OCI-LY7 (cell line): ENCODE measurements around the gene PCDH1. TPM values are rescaled to one million over a fixed set of nuclear protein-coding genes. Genes with fewer than 3 reads are reported as not detected.

Experiments
- BruUV-seq: library from RNA; stranded (reverse); fragments of 400-500 nt; replicated peaks from 2 replicates; lab custom pipeline; 2021; lab: Mats Ljungman, UMichigan
- CTCF ChIA-PET: fragments of 300-600 bp; sonication (Branson Sonifier 250); formaldehyde crosslinking; loops from one replicate; lab custom pipeline; 2022; ENCODE audit warnings: antibody characterized with exemption; ENCODE audit not compliant: unreplicated experiment; lab: Charles Lee
- POLR2A ChIA-PET: fragments of 300-600 bp; sonication (Branson Sonifier 250); formaldehyde crosslinking; loops from one replicate; lab custom pipeline; 2022; ENCODE audit warnings: antibody characterized with exemption; lab: Charles Lee
- DNase-seq: peaks from one replicate; pipeline ENCODE4 v3.0.0-alpha.2; 2015; ENCODE audit warnings: low spot score
- H2AFZ ChIP-seq: fragments of 200-600 bp; sonication (generic), shearing (Covaris generic); 2 replicates; pipeline ENCODE4 v1.6.1; 2014; ENCODE audit warnings: mild to moderate bottlenecking, antibody characterized with exemption, low read length, moderate library complexity
- H3K27ac ChIP-seq: fragments of 200-600 bp; sonication (generic); 2 replicates; pipeline ENCODE4 v1.5.1; 2014; ENCODE audit warnings: mixed run types, low read depth, mild to moderate bottlenecking, moderate library complexity, low read length, inconsistent platforms; ENCODE audit not compliant: poor library complexity, severe bottlenecking
- H3K36me3 ChIP-seq: fragments of 200-600 bp; sonication (generic); 2 replicates; pipeline ENCODE4 v1.6.1; 2014; ENCODE audit warnings: mild to moderate bottlenecking, antibody characterized with exemption, low read length, moderate library complexity, mixed read lengths; ENCODE audit not compliant: insufficient read depth
- H3K4me1 ChIP-seq: fragments of 200-600 bp; sonication (generic); 2 replicates; pipeline ENCODE4 v1.5.1; 2014; ENCODE audit warnings: mild to moderate bottlenecking, low read length; ENCODE audit not compliant: insufficient read depth, poor library complexity, severe bottlenecking
- H3K4me2 ChIP-seq: fragments of 200-600 bp; sonication (generic); 2 replicates; pipeline ENCODE4 v1.6.1; 2014; ENCODE audit warnings: mild to moderate bottlenecking, low read length
- H3K4me3 ChIP-seq: fragments of 200-600 bp; sonication (generic); 2 replicates; pipeline ENCODE4 v1.5.1; 2014; ENCODE audit warnings: mild to moderate bottlenecking, low read depth, low read length; ENCODE audit not compliant: poor library complexity, severe bottlenecking
- H3K79me2 ChIP-seq: fragments of 200-600 bp; sonication (generic); 2 replicates; pipeline ENCODE4 v1.6.1; 2016; ENCODE audit warnings: low read depth, mild to moderate bottlenecking, low read length, moderate library complexity, mixed read lengths; ENCODE audit not compliant: insufficient read depth
- H3K9me2 ChIP-seq: fragments of 200-600 bp; sonication (generic); 2 replicates; pipeline ENCODE4 v1.6.1; 2016; ENCODE audit warnings: mild to moderate bottlenecking, low read length, mixed read lengths; ENCODE audit not compliant: insufficient read depth
- H3K9me3 ChIP-seq: fragments of 200-600 bp; sonication (generic); 2 replicates; pipeline ENCODE4 v1.6.1; 2014; ENCODE audit warnings: mild to moderate bottlenecking, mixed run types, low read length, mixed read lengths
- H4K20me1 ChIP-seq: fragments of 200-600 bp; sonication (generic); 2 replicates; pipeline ENCODE4 v1.6.1; 2014; ENCODE audit warnings: mild to moderate bottlenecking, antibody characterized with exemption, low read length, moderate library complexity, mixed read lengths; ENCODE audit not compliant: insufficient read depth
- CTCF ChIP-seq: fragments of 200-600 bp; sonication (generic); conservative IDR thresholded peaks from 2 replicates; pipeline ENCODE4 v1.5.1; 2014; ENCODE audit warnings: mild to moderate bottlenecking, antibody characterized with exemption, low read length, moderate library complexity, mixed read lengths
- EZH2phosphoT487 ChIP-seq: fragments of 200-600 bp; sonication (generic); IDR thresholded peaks from 2 replicates; pipeline ENCODE4 v1.6.1; 2018; ENCODE audit warnings: low read depth, borderline replicate concordance, mild to moderate bottlenecking, mixed run types, antibody characterized with exemption, low read length, moderate library complexity, mixed read lengths
- intact Hi-C: fragments of 100-400 bp; cut with micrococcal nuclease; formaldehyde crosslinking; loops from one replicate; pipeline ENCODE4 v1.10.0; 2022; ENCODE audit not compliant: unreplicated experiment
- total RNA-seq, 2 experiments: library from RNA; depleted of rRNA in 1 of 2; stranded (reverse); fragments of >200 nt in 1 of 2; shearing (Covaris generic) in 1 of 2; gene quantifications; 2 replicates each; pipeline ENCODE4 v1.2.3, GENCODE V29; 2014 to 2022

PCDH1 gene
- total RNA-seq, 2 experiments from 2014 or later: not detected

DNA sequence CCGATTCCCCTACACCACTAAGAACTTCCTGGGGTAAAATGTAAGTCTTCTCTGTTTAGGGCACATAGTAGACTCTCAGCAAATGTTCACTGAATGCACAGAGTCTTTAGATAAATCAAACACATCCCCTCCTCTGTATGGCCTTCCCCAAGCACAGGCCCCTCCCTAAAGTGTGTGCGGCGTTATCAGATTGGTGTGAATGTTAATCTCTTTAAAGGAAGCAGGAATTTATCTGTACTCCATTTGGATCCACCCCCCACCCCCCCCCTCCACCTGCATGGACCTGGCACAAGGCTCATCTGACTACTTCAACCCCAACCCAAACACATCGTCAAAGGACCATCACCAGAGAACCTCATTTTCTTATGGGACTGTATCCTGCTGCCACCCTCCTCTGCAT, 6.3 kb downstream of the PCDH1 start:
- no peak overlapping the region for H3K4me3 ChIP-seq
- no peaks in the 10 kb centered on the region for H3K36me3 ChIP-seq
- intact Hi-C loops: no loop called here
- ChIA-PET POLR2A (no interaction called here), CTCF (no interaction called here)
- DNase-seq: no peak
- no peaks in the 10 kb centered on the region for H3K9me3 ChIP-seq
- BruUV-seq: no TSS peak
- no peaks in the 10 kb centered on the region for H3K4me1 ChIP-seq
- no peaks in the 10 kb centered on the region for H3K9me2 ChIP-seq
- H2AFZ ChIP-seq: no peak overlapping the region
- TF ChIP-seq EZH2phosphoT487 (no peak), CTCF (no peak)
- no peaks in the 10 kb centered on the region for H4K20me1 ChIP-seq
- no peaks in the 10 kb centered on the region for H3K79me2 ChIP-seq
- H3K27ac ChIP-seq: no peak overlapping the region
- no peak overlapping the region for H3K4me2 ChIP-seq

DNA sequence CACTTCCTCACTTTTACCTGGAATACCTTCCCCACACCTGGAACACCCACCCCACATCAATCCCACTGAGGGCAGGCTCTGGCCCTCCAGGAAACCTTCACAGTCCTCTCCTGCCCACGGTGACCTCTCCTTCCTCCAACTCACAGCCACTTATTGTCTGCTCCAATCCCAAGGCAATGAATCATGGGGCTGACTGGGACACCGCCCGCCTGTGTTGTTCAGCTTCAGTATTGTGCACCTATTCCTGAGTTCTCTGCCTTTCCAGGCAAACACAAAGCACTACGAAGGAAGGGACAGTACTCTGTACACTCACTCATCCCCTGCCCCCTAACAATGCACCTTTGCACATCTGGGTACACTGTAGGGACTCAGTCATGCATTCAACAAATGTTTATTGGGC, 7.3 kb downstream of the PCDH1 start:
- Histone ChIP-seq H2AFZ (no peak overlapping the region), H3K9me3 (no peaks in the 10 kb centered on the region), H3K4me1 (no peaks in the 10 kb centered on the region), H3K4me2 (no peak overlapping the region), H3K9me2 (no peaks in the 10 kb centered on the region), H3K4me3 (no peak overlapping the region), H3K36me3 (no peaks in the 10 kb centered on the region), H3K27ac (no peak overlapping the region), H4K20me1 (no peaks in the 10 kb centered on the region), H3K79me2 (no peaks in the 10 kb centered on the region)
- CTCF ChIA-PET: interaction anchor here (0.6 kb wide), 1 partner anchor 11 kb away, joined by 3 read pairs; no protein-coding TSS in a partner anchor
- POLR2A ChIA-PET: no interaction called here
- intact Hi-C loops: no loop called here
- BruUV-seq: no TSS peak
- no peak for TF ChIP-seq CTCF
- TF ChIP-seq EZH2phosphoT487: no peak
- DNase-seq: no peak

- no peaks in the 10 kb centered on the region for H3K79me2 ChIP-seq
- CTCF ChIA-PET: interaction anchor here (0.6 kb wide), 1 partner anchor 12 kb away, joined by 3 read pairs; no protein-coding TSS in a partner anchor
- intact Hi-C loops: no loop called here
Observed at GRCh38 chr5:141870228-141870627, 8.0 kb downstream of the PCDH1 start.

More at GRCh38 chr5:141870228-141870627, 8.0 kb downstream of the PCDH1 start:
- peaks cover under 1% of the 10 kb centered on the region for H3K4me1 ChIP-seq
- H3K4me3 ChIP-seq: no peak overlapping the region
- no peak overlapping the region for H3K27ac ChIP-seq
- TF ChIP-seq EZH2phosphoT487 (no peak), CTCF (no peak)
- H3K9me2 ChIP-seq: no peaks in the 10 kb centered on the region
- no peak for DNase-seq
- POLR2A ChIA-PET: no interaction called here
- H2AFZ ChIP-seq: no peak overlapping the region
- H3K9me3 ChIP-seq: no peaks in the 10 kb centered on the region
- H4K20me1 ChIP-seq: no peaks in the 10 kb centered on the region
- no peak overlapping the region for H3K4me2 ChIP-seq
- no TSS peak for BruUV-seq
- H3K36me3 ChIP-seq: no peaks in the 10 kb centered on the region
